Tibial nerve (tissue), 4 donors: ENCODE results near the gene MSGN1.

Experiments
- CTCF ChIP-seq, 5 experiments: fragments of 200-600 bp in 3 of 5; fragments of 450-650 bp in 2 of 5; sonication (generic) in 3 of 5; IDR thresholded peaks; one replicate each; pipeline ENCODE4 v1.5.1; 2016 to 2019; ENCODE audit warnings: antibody characterized with exemption in 5 of 5, mild to moderate bottlenecking in 3 of 5, moderate library complexity in 2 of 5
- EP300 ChIP-seq, 2 donors: sonication (generic); formaldehyde crosslinking; IDR thresholded peaks; one replicate each; pipeline ENCODE4 v1.6.1; 2017; ENCODE audit warnings: antibody characterized with exemption in 2 of 2, mild to moderate bottlenecking in 1 of 2
- POLR2A ChIP-seq, 2 donors: fragments of 450-650 bp; IDR thresholded peaks; one replicate each; pipeline ENCODE4 v1.6.1; 2017; ENCODE audit warnings: antibody characterized with exemption in 2 of 2, mild to moderate bottlenecking in 2 of 2, moderate library complexity in 2 of 2

- no peak for TF ChIP-seq CTCF (IDR thresholded peaks at IDR 0.05)
- no peak for TF ChIP-seq POLR2A (IDR thresholded peaks at IDR 0.05)
- TF ChIP-seq EP300 (IDR thresholded peaks at IDR 0.05) = no peak
Measured at GRCh38 chr2:17793803-17794354, 22.4 kb upstream of the MSGN1 start.
